Keratinocyte (primary cell): ENCODE measurements around the gene NBEA. TPM values are rescaled to one million over a fixed set of nuclear protein-coding genes. Genes with fewer than 3 reads are reported as not detected.

Source experiments
- DNase-seq: peaks from one replicate; pipeline ENCODE4 v3.0.0-alpha.2; 2011; ENCODE audit warnings: low read depth, missing footprints, low spot score
- FAIRE-seq: peaks from 2 replicates; lab custom pipeline; 2011; peaks lifted over from hg19 to GRCh38; lab: Jason Lieb, UNC
- H2AFZ ChIP-seq: 2 replicates; pipeline ENCODE4 v1.6.0; 2012; ENCODE audit warnings: low read length, control low read depth, inconsistent platforms; ENCODE audit not compliant: control insufficient read depth
- H3K27ac ChIP-seq: 2 replicates; pipeline ENCODE4 v1.5.1; 2011; ENCODE audit warnings: low read length; ENCODE audit not compliant: control insufficient read depth, insufficient read depth
- H3K27me3 ChIP-seq: 3 replicates; pipeline ENCODE4 v1.6.0; 2011; ENCODE audit warnings: low read length; ENCODE audit not compliant: control insufficient read depth, insufficient read depth; ENCODE audit errors: extremely low read depth
- H3K36me3 ChIP-seq, 2 experiments: 2 replicates in 1 of 2; 3 replicates in 1 of 2; pipeline ENCODE4 v1.5.1; 2011; ENCODE audit warnings: low read length in 2 of 2, mild to moderate bottlenecking in 1 of 2; ENCODE audit not compliant: control insufficient read depth in 2 of 2, insufficient read depth in 2 of 2; ENCODE audit errors: extremely low read depth in 1 of 2
- H3K4me1 ChIP-seq: 3 replicates; pipeline ENCODE4 v1.5.1; 2011; ENCODE audit warnings: low read length; ENCODE audit not compliant: control insufficient read depth, insufficient read depth; ENCODE audit errors: extremely low read depth
- H3K4me2 ChIP-seq: 3 replicates; pipeline ENCODE4 v1.6.0; 2011; ENCODE audit warnings: low read depth, low read length; ENCODE audit not compliant: control insufficient read depth, insufficient read depth; ENCODE audit errors: extremely low read depth
- H3K4me3 ChIP-seq, 3 experiments: fragments of 200-600 bp in 1 of 3; sonication (generic) in 1 of 3; 2 replicates in 2 of 3; 3 replicates in 1 of 3; pipeline ENCODE4 v1.5.1; 2011 to 2016; ENCODE audit warnings: low read length in 3 of 3, mild to moderate bottlenecking in 3 of 3, control low read depth in 2 of 3, inconsistent platforms in 1 of 3, low read depth in 1 of 3, mixed read lengths in 1 of 3, mixed run types in 1 of 3, moderate library complexity in 1 of 3; ENCODE audit not compliant: control insufficient read depth in 2 of 3, insufficient read depth in 2 of 3; ENCODE audit errors: extremely low read depth in 1 of 3
- H3K79me2 ChIP-seq: 2 replicates; pipeline ENCODE4 v1.6.0; 2012; ENCODE audit warnings: low read length; ENCODE audit not compliant: control insufficient read depth, insufficient read depth
- H3K9ac ChIP-seq: 3 replicates; pipeline ENCODE4 v1.6.0; 2011; ENCODE audit warnings: low read length; ENCODE audit not compliant: control insufficient read depth, insufficient read depth; ENCODE audit errors: extremely low read depth
- H3K9me1 ChIP-seq: 3 replicates; pipeline ENCODE4 v1.6.0; 2011; ENCODE audit warnings: low read length; ENCODE audit not compliant: control insufficient read depth, insufficient read depth; ENCODE audit errors: extremely low read depth
- H3K9me3 ChIP-seq: 2 replicates; pipeline ENCODE4 v1.5.1; 2012; ENCODE audit warnings: low read depth, low read length; ENCODE audit not compliant: control insufficient read depth
- H4K20me1 ChIP-seq: 3 replicates; pipeline ENCODE4 v1.6.0; 2011; ENCODE audit warnings: low read length; ENCODE audit not compliant: control insufficient read depth, insufficient read depth; ENCODE audit errors: extremely low read depth
- CTCF ChIP-seq, 3 experiments: IDR thresholded peaks in 1 of 3; conservative IDR thresholded peaks in 1 of 3; optimal IDR thresholded peaks in 1 of 3; 2 replicates in 2 of 3; 3 replicates in 1 of 3; pipeline versions ENCODE3 to v1.5.1; 2011; ENCODE audit warnings: low read length in 3 of 3, mild to moderate bottlenecking in 3 of 3, moderate library complexity in 2 of 3, control low read depth in 1 of 3, inconsistent platforms in 1 of 3; ENCODE audit not compliant: insufficient read depth in 2 of 3; ENCODE audit errors: extremely low read depth in 1 of 3
- EZH2 ChIP-seq: IDR thresholded peaks from one replicate; pipeline ENCODE4 v1.6.1; 2012; ENCODE audit warnings: inconsistent platforms, mild to moderate bottlenecking, low read length, moderate library complexity
- dilution Hi-C: fragments of 300-500 bp; cut with MboI; formaldehyde crosslinking; loops from one replicate; pipeline ENCODE4 v1.7.0; 2020; ENCODE audit warnings: low sequenced_read_pairs; ENCODE audit not compliant: extremely low pct_ligation_motif_present
- polyA plus RNA-seq, 5 experiments: library from polyadenylated mRNA; depleted of rRNA in 3 of 5; stranded (reverse) in 3 of 5; stranded (forward) in 1 of 5; unstranded in 1 of 5; fragments of >200 nt; gene quantifications; 1 replicate in 1 of 5; 2 replicates in 3 of 5; 3 replicates in 1 of 5; pipeline versions ENCODE4 v1.2.1 to v1.2.3, GENCODE V29; 2011 to 2012; ENCODE audit warnings: missing spikeins in 2 of 5, low read depth in 1 of 5, low replicate concordance in 1 of 5

The NBEA gene
- polyA plus RNA-seq, 1 donor (not counting 4 experiments of a cell fraction or from before 2014, with no cell fraction given) = 0.05 TPM

- H4K20me1 ChIP-seq = no peaks in the 10 kb centered on the region
- no peaks in the 10 kb centered on the region for H3K9me1 ChIP-seq
- no peaks in the 10 kb centered on the region for H3K9me3 ChIP-seq
- no peak for DNase-seq
- FAIRE-seq = no peak
- no peaks in the 10 kb centered on the region for H3K27me3 ChIP-seq
- no peak overlapping the region for H3K4me2 ChIP-seq
- dilution Hi-C loops = no loop called here
- H2AFZ ChIP-seq = no peak overlapping the region
- H3K79me2 ChIP-seq = no peaks in the 10 kb centered on the region
- no peak for TF ChIP-seq CTCF (optimal IDR thresholded peaks at IDR 0.05 in 1 of 3, IDR thresholded peaks at IDR 0.05 in 1 of 3, conservative IDR thresholded peaks at IDR 0.05 in 1 of 3; ENCODE audit: extremely low read depth in 1 of 3, insufficient read depth in 2 of 3, low read length in 3 of 3)
- no peak for TF ChIP-seq EZH2
- no peak overlapping the region for H3K9ac ChIP-seq
- no peaks in the 10 kb centered on the region for H3K4me1 ChIP-seq
- H3K36me3 ChIP-seq = no peaks in the 10 kb centered on the region
- H3K4me3 ChIP-seq = no peak overlapping the region
- H3K27ac ChIP-seq = no peak overlapping the region
Observed at GRCh38 chr13:35379663-35380062, 437.6 kb downstream of the NBEA start.

- DNase-seq (no peak), FAIRE-seq (no peak)
- Histone ChIP-seq H3K27ac (no peak overlapping the region), H3K36me3 (no peaks in the 10 kb centered on the region), H3K9ac (no peak overlapping the region), H2AFZ (no peak overlapping the region), H3K4me2 (no peak overlapping the region), H4K20me1 (no peaks in the 10 kb centered on the region), H3K27me3 (no peaks in the 10 kb centered on the region), H3K9me1 (no peaks in the 10 kb centered on the region), H3K9me3 (no peaks in the 10 kb centered on the region), H3K79me2 (no peaks in the 10 kb centered on the region), H3K4me3 (no peak overlapping the region), H3K4me1 (no peaks in the 10 kb centered on the region)
- dilution Hi-C loops = no loop called here
- TF ChIP-seq EZH2 (no peak), CTCF (optimal IDR thresholded peaks at IDR 0.05 in 1 of 3, IDR thresholded peaks at IDR 0.05 in 1 of 3, conservative IDR thresholded peaks at IDR 0.05 in 1 of 3; ENCODE audit: extremely low read depth in 1 of 3, insufficient read depth in 2 of 3, low read length in 3 of 3) (no peak)
Observed at GRCh38 chr13:35387682-35388250, 445.7 kb downstream of the NBEA start.
